Stimulated activated CD8-positive, alpha-beta memory T cell treated with anti-CD3 and anti-CD28 coated beads, Interleukin-7, amount 100 ng/mL, for 24 hours (primary cell): ENCODE data around the gene UGT2A3.

Source experiments
- DNase-seq: peaks from one replicate; pipeline ENCODE4 v3.0.0-alpha.2; 2020; ENCODE audit warnings: low read depth

Gene UGT2A3

DNA sequence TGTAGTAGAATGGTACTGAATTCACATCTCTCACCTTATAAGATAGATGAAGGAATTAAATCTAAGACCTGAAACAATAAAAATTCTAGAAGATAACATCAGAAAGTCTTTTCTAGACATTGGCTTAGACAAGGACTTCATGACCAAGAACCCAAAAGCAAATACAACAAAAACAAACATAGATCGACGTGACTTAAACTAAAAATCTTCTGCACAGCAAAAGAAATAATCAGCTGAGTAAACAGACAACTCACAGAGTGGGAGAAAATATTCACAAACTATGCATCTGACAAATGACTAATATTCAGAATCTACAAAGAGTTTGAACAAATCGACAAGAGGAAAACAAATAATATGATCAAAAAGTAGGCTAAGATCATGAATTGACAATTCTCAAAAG, 38.8 kb downstream of the UGT2A3 start:
- no peak for DNase-seq

DNA sequence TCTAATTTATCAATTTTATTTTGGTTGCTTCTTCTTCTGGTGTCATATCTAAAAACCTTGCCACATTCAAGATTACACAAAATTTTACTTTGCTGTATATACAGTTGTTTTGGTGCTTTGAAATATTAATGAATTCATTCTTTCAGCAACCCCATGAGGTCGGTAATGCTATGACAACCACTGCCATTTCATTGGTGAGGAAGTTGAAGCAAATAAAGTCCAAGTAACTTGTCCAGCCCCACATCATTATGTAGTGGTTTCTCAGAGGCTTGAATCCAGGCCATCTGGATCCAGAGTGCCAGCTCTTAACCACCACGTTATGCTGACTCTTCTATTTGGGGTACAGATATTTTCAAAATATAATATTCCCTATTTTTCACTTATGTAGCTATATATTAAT, 42.2 kb downstream of the UGT2A3 start:
- DNase-seq: no peak

DNA sequence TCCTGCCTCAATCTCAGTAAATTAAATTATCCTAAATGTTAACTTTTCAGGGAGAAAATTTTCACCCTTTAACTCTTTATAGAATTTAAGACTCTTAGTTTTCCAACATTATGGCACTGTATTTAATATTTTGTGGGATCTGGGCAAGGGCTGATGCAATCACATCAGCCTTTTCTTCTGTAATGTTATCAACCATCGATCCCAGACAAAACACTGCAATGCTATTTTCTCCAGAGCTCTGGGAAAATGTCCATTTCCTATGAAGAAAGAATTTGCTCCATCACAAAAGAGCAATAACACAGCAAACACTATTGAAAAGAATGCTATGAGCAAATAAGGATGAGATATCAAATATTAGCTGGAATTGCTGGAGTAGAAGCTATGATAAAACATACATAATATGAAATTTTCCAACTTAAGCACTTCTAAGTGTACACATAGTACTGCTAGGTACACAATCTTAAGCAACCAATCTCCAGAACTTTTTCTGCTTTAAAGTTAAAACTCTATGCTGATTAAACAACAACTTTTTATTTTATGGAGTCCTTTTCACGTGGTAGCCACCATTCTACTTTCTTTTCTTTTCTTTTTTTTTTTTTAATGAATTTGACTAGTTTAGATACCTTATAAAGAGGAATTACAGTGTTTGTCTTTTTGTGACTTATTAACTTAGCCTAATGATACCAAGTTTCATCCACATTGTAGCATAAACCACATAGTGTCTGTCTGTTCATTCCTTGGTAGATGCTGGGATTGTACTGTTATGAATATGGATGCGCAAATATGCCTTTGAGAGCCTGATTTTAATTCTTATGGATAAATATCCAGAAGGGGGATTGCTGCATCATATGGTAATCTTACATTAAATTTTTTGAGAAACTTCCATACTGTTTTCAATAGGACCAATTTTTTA, 43.6 kb downstream of the UGT2A3 start:
- no peak for DNase-seq

- DNase-seq: no peak
These were observed 44.4 kb downstream of the UGT2A3 start for GRCh38 chr4:68907245-68907644.

DNA sequence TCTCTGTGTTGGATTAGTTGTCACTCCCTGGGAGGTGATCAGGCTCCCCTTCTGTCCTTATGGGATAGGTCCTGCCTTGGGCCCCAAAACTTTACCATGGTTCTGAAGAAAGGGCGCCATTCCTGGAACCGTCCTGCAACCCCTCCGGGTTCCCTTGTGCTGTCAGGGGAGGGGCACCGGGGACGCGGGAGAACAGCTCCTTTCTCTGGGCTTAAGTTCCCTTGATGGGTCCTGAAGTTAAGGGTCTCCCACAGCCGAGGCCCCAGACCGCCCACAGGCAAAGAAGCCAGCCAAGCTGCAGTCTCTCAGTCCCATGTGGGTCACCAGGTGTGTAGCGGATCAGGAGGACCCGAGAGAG, 44.8 kb downstream of the UGT2A3 start:
- DNase-seq: no peak

- DNase-seq: no peak
These were observed 45.4 kb downstream of the UGT2A3 start for GRCh38 chr4:68905939-68906779.

DNA sequence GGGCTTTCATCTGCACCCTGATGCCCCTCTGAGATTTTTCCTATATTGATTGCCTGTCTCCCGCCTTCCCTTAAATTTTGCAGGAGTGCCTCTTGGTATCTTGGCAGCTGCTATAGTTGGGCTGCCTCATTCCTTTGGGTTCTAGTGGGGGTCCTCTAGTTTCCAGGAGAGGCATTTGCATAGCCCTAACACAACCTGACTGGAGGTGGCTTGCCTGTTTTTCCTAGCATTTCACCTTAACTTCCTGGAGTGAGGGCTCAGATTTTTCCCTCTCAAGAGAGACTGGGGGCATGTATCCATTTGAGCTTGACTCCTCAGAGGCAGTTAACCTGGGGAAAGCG, 46.0 kb downstream of the UGT2A3 start:
- no peak for DNase-seq

DNA sequence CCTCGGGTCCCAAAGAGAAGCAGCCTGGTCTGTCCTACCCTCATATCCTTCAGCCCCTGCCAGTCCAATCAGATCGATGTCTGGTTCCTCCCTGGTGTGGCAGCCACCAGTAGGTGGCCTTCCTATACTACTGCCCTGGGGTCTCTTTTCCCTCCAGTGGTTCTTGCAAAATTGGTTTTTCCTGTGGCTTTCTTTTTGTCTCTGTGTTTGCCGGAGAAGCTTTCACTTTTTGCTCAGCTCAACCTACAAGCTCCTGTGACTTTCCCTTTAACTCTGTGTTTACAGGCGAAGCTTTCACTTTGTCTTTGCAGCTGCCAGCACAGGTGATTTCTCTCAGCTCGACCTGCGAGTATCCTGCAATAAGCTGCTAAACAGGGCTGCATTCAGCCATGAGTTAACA, 46.8 kb downstream of the UGT2A3 start:
- no peak for DNase-seq

- no peak for DNase-seq
These were observed 54.9 kb downstream of the UGT2A3 start for GRCh38 chr4:68896749-68897148.

GRCh38 chr4:68895561-68896198, 55.9 kb downstream of the UGT2A3 start:
- no peak for DNase-seq

- no peak for DNase-seq
These were observed 58.7 kb downstream of the UGT2A3 start for GRCh38 chr4:68892861-68893260.

GRCh38 chr4:68891678-68892077, 59.9 kb downstream of the UGT2A3 start:
- DNase-seq: no peak

DNA sequence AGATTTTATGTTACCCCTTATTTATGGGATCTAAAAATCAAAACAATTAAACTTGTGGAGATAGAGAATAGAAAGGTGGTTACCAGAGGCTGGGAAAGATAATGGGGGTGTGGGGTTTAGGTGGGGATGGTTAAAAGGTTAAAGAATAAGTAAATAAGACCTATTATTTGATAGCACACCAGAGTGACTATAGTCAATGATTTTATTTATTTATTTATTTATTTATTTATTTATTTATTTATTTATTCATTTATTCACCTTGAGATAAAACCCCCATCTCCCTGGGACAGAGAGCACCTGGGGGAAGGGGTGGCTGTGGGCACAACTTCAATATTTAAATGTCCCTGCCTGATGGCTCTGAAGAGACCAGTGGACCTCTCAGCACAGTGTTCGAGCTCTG, 66.1 kb downstream of the UGT2A3 start:
- DNase-seq: no peak

- no peak for DNase-seq
These were observed 67.7 kb downstream of the UGT2A3 start for GRCh38 chr4:68883870-68884269.
